GM18867 (cell line): ENCODE measurements around the gene TALDO1.

Source experiments
- ATAC-seq: cut with Tn5 transposase; IDR thresholded peaks from one replicate; pipeline ENCODE4 v1.9.1; 2021; ENCODE audit warnings: mild to moderate bottlenecking, moderate library complexity; ENCODE audit not compliant: unreplicated experiment

Gene TALDO1

DNA sequence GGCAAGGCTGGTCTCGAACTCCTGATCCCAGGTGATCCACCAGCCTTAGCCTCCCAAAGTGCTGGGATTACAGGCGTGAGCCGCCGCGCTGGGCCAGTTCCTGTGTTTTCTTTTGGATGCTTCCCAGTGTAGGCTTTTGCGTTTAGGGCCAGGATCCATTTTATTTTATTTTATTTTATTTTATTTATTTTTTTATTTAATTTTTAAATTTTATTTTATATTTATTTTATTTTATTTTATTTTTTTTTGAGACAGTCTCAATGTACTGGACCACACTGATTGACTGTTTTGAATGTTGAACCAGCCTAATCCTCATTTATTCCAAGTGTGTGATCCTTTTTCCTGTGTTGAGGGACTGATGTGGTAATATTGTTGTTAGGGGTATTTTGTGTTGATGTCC is 32.8 kb upstream of the TALDO1 start:
- no peak for ATAC-seq

- no peak for ATAC-seq
These were observed 27.8 kb upstream of the TALDO1 start for GRCh38 chr11:719214-720016.

DNA sequence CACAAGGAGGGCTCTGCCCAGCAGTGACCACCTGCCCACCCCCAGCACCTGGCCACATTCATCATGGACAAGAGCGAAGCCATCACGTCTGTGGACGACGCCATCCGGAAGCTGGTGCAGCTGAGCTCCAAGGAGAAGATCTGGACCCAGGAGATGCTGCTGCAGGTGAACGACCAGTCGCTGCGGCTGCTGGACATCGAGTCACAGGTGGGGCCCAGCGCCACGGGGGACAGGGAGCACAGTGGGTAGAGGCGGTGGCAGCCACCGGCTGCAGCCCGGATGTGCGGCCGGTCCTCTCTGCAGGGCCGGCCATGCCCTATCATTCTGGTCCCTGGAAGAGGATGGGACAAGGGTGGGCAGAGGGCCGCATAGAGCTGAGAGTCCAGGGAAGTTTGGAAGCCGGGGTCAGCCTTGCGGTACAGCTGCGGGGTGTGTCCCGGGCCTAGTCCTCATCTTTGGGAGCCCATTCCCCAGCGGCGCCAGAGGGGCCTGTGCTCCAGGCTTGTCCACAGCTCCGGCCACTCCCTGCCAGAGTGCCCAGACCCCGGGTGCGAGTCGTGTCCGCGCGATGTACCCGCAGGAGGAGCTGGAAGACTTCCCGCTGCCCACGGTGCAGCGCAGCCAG is 27.1 kb upstream of the TALDO1 start:
- no peak for ATAC-seq

DNA sequence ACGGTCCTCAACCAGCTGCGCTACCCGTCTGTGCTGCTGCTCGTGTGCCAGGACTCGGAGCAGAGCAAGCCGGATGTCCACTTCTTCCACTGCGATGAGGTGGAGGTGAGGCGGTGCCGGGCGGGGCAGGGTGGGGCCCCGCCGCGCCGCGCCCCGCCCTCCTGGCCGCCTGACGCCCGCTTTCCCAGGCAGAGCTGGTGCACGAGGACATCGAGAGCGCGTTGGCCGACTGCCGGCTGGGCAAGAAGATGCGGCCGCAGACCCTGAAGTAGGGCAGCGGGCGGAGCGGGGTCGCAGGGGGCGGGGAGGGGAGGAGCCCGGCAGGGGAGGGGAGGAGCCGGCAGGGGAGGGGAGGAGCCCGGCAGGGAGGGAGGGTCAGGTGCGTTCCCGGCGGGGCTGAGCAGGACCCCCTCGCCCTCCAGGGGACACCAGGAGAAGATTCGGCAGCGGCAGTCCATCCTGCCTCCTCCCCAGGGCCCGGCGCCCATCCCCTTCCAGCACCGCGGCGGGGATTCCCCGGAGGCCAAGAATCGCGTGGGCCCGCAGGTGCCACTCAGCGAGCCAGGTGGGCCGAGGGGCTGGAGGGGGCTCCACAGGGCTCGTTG is 26.5 kb upstream of the TALDO1 start:
- ATAC-seq: no peak

DNA sequence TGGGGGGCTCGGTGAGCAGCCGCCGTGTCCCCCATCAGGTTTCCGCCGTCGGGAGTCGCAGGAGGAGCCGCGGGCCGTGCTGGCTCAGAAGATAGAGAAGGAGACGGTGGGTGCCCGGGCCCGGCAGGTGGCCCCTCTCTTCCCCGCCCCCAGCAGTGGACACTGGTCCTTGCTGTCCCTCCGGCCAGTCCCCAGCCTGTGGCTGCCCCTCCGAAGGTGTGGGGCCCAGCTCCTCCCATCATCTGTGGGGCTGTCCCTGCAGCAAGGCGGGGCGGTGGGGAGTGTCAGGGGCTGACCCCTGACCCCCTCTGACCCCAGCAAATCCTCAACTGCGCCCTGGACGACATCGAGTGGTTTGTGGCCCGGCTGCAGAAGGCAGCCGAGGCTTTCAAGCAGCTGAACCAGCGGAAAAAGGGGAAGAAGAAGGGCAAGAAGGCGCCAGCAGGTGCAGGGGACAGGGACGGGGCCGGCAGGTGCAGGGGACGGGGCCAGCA is 26.0 kb upstream of the TALDO1 start:
- ATAC-seq: no peak

GRCh38 chr11:721741-722345 is 25.4 kb upstream of the TALDO1 start:
- peak; percentile 36 for ATAC-seq

DNA sequence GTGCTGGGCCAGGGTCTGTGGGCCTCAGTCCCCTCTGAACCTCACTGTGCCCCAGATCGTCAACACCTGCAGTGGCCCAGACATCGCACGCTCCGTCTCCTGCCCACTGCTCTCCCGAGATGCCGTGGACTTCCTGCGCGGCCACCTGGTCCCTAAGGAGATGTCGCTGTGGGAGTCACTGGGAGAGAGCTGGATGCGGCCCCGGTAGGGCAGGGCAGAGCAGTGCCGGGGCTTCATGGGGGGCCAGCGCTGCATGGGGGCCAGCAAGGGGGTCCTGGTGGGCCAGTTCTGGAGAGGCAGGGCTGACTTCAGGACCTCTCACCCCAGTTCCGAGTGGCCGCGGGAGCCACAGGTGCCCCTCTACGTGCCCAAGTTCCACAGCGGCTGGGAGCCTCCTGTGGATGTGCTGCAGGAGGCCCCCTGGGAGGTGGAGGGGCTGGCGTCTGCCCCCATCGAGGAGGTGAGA is 24.9 kb upstream of the TALDO1 start:
- ATAC-seq: no peak

DNA sequence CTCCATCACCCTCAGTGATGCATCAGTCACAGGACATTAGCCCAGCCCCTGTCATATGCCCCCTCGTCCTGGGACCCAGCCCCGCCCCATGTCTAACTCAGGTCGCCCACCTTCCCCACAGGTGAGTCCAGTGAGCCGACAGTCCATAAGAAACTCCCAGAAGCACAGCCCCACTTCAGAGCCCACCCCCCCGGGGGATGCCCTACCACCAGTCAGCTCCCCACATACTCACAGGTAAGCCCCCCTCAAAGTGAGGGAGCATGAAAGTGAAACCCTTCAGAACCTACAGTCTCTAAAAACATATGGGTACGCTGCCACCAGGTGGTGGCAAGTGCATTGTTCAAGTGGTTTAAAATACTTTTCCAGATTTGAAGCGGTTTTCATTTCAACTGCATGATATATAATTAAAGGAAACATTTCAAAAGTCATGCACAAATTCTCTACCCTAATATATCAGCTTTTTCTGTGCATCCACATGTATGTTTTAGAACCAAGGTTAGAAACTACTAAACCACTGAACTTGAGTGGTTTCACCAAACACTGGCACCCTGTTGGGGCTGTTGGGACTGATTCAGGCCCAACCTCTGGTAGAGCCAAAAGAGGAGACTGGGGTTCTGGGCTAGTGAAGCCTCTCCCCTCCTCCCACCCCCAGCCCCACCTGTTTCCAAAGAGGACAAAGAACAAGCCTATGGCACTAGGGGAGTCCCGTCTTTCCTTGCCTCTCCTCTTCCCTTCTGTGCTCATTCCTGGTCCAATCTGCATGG is 24.0 kb upstream of the TALDO1 start:
- ATAC-seq: no peak

- ATAC-seq: no peak
These were observed 23.1 kb upstream of the TALDO1 start for GRCh38 chr11:724049-724777.

DNA sequence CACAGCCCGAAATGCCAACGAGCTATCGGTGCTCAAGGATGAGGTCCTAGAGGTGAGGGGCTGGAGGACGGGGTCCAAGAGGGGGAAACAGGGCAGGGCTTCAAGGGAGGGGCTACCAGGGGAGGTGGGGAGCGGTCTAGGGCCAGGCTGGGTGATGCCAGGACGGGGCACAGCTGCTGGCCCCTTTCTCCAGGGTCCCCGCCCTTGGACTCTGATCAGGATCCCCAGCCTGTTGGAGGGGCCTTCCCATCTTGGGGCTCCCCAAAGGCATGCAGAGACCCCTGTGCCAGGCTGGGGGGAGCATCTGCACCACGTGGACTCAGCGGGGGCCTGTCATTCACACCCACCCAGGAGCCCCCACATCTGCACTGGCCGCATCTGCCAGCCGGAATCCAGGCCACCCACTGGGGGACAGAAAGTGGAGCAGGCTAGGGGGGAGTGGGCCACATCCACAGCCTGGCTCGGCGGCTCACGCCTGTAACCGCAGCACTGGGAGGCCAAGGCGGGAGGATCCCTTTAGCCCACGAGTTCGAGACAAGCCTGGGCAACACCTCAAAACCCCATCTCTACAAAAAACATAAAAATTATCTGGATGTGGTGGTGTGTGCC is 22.4 kb upstream of the TALDO1 start:
- ATAC-seq: no peak

GRCh38 chr11:725624-726202 is 21.6 kb upstream of the TALDO1 start:
- ATAC-seq: no peak

DNA sequence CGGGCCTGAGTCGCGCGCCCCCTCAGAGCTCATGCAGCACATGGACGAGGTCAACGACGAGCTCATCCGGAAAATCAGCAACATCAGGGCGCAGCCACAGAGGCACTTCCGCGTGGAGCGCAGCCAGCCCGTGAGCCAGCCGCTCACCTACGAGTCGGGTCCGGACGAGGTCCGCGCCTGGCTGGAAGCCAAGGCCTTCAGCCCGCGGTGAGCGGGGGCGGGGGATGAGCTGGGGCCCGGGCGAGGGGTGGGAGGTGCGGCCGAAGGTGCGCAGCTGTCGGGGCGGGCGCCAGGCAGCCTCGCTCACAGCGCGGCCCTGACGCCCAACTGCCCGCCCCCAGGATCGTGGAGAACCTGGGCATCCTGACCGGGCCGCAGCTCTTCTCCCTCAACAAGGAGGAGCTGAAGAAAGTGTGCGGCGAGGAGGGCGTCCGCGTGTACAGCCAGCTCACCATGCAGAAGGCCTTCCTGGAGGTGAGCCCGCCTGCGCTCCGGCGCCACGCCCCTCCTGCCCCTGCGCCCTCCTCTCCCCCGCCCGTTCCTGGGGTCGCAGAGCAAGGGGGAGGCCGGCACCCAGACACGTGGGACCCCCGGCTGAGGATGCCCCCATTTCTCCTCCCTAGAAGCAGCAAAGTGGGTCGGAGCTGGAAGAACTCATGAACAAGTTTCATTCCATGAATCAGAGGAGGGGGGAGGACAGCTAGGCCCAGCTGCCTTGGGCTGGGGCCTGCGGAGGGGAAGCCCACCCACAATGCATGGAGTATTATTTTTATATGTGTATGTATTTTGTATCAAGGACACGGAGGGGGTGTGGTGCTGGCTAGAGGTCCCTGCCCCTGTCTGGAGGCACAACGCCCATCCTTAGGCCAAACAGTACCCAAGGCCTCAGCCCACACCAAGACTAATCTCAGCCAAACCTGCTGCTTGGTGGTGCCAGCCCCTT is 20.7 kb upstream of the TALDO1 start:
- peak; percentile 36 for ATAC-seq

- ATAC-seq: no peak
These were observed 20.0 kb upstream of the TALDO1 start for GRCh38 chr11:727281-727701.

DNA sequence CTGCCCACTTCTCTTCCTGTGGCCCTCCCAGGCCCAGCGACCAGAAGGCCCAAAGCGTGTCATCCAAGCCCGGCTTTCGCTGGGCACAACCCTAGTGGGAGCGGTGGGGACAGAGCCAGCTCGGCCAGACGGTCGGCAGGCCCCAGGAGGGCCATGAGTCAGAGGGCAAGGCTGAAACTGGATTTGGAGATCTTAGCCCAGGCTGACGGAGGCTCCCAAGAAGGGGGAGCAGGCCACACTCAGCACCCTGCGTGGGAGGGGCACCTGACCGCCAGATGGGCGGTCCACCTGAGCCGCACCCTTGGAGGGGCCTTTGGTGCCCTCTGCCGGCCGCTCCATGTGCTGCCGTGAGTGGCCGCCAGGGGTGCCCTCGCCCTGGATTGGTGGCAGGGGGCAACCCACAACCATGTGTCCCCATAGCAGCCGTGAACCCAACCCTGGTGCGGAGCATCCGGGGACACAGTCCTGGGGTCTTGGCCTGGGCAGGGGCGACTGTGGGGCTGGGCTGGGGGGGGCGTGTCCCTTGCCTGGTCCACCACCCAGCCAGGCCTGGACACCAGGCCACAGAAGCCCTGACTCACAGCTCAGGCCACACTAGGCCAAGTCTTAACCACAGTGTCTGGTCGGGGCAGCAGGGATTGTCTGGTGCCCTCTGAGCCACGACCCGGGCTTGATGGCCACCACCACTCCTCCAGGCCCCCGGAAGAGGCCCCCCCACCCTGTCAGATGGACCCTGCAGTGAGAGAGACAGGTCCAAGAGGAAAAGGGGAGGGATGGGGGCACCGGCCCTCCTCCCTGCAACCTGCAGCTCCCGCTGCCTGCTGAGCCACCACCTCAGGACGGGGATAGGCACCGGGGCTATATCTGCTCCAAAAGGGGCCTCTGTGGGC is 19.2 kb upstream of the TALDO1 start:
- peak; percentile 50 for ATAC-seq

DNA sequence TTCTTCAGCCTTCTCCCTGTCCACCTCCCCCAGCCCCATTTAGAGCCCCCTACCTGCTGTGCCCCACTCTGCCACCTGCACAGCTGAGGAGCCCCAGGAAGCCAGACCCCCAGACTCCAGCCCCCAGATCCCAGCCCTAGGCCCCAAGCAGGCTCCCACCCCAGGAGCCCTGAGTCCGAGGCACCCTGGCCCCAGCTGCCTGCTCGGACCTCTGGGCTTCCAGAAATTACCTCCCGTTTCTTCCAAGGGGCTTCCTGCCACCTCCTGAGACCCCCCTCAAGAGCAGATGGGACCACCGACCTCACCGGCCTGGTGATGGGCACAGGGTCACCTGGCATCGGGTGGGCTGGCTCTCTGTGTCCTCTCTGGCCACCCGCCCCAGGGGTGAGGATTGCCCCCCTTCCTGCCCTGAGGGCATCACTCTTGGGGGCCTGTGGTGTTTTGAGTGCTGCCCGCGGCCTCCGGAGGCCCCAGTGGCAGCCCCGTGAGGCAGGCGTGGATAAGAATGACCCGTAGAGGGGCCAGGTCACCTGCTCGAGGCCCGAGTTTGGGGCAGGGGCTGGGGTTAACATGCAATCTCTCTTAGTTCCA is 18.3 kb upstream of the TALDO1 start:
- ATAC-seq: no peak

DNA sequence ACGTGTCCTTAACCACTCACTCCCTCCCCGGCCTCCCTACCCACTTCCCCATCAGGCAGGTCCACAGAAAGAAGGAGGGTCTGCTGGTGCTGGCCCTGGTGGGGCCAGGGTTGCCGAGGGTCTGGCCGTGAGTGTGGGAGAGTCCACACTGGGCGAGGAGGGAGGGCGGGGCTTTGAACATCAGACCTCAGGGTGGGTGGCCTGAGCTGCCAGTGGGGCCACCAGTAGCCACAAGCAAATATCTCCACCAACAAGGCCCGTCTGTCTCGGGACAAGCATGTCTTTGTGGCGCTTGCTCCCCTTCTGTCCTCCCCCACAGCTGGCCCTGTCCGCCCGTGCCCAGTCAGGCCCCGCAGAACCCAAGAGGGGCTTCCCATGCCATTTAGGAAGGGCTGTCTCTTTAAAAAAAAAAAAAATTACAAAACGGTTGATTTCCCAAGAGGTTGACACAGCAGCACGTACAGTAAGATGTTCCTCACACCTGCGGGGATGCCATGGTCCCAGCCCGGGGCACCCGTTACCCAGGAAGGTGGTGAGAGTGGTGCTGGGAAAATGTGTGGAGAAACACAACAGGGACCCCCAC is 17.7 kb upstream of the TALDO1 start:
- no peak for ATAC-seq
